ENCODE results near the gene FOSL2. TPM values are rescaled to one million over a fixed set of nuclear protein-coding genes. Genes with fewer than 3 reads are reported as not detected.

FOSL2 gene
- total RNA-seq, 4 donors from 2014 or later: 46.2 to 239 (median 207) TPM

DNA sequence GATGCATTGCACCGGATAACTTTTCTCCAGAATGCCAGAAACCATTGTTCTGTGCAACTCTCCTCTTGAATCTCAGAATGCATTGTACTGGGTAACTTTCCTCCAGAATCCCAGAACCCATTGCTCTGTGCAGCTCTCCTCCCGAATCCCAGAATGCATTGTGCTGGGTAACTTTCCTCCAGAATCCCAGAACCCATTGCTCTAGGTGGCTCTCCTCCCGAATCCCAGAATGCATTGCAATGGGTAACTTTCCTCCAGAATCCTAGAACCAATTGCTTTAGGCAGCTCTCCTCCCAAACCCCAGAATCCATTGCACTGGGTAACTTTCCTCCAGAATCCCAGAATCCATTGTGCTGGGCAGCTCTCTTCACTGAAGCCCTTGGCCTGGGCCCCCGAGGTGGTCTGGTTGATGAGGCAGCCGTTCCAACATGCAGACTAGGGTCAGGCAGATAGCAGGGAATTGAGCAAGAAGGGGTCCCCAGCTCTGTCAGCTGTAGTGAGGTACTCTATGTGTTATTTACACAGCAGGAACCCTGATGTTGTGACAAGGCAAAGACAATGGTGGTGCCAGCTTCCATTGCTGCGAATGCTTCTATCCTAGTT lies 9.4 kb downstream of the FOSL2 start:
- Histone ChIP-seq H3K27ac (no peak overlapping the region), H3K9me3 (no peaks in the 10 kb centered on the region), H3K27me3 (no peaks in the 10 kb centered on the region), H3K36me3 (peaks cover 0 to 77% (median 0%) of the 10 kb centered on the region in 3 donors), H3K4me1 (peaks cover 0 to 82% (median 4%) of the 10 kb centered on the region in 4 donors), H3K4me3 (no peak overlapping the region)
- peak in 1 of 3 donors; percentile 25 for DNase-seq
- TF ChIP-seq POLR2A (IDR thresholded peaks at IDR 0.05): no peak
- TF ChIP-seq, protein P1, sequence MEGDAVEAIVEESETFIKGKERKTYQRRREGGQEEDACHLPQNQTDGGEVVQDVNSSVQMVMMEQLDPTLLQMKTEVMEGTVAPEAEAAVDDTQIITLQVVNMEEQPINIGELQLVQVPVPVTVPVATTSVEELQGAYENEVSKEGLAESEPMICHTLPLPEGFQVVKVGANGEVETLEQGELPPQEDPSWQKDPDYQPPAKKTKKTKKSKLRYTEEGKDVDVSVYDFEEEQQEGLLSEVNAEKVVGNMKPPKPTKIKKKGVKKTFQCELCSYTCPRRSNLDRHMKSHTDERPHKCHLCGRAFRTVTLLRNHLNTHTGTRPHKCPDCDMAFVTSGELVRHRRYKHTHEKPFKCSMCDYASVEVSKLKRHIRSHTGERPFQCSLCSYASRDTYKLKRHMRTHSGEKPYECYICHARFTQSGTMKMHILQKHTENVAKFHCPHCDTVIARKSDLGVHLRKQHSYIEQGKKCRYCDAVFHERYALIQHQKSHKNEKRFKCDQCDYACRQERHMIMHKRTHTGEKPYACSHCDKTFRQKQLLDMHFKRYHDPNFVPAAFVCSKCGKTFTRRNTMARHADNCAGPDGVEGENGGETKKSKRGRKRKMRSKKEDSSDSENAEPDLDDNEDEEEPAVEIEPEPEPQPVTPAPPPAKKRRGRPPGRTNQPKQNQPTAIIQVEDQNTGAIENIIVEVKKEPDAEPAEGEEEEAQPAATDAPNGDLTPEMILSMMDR (IDR thresholded peaks at IDR 0.05): no peak

DNA sequence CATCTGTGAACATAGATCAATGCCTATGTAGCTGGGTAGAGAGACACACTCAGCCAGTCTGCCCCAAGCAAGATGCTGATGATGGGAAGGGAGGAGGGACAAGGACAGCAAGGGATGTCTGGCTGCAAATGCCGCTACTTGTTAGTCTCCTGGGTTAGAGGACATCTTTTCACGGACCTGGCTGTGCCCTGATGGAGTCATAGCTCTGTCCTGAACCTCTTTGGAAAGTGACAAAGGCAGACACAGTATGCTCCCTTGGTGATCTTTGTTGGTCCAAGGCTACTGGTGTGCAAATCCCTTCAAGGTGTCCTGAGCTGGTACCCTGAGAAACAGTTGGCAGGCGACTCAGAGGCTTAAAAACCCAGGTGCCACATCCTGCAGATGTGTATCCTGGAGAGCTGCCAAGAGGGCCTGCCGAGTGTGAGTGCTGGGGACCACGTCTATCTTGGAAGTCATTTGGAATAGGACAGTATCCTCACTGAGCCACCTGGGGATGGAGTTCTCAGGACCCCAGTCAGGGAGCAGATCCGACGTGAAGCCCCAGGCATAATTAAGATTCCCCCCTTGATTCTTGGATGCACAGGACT lies 10.8 kb downstream of the FOSL2 start:
- TF ChIP-seq, protein P1 (IDR thresholded peaks at IDR 0.05): no peak
- TF ChIP-seq POLR2A (IDR thresholded peaks at IDR 0.05): peak in 1 of 2 donors; percentile 12
- Histone ChIP-seq H3K36me3 (peaks cover 0 to 85% (median 0%) of the 10 kb centered on the region in 3 donors), H3K9me3 (no peaks in the 10 kb centered on the region), H3K27me3 (no peaks in the 10 kb centered on the region), H3K4me1 (peaks cover 0 to 74% (median 4%) of the 10 kb centered on the region in 4 donors), H3K4me3 (no peak overlapping the region), H3K27ac (no peak overlapping the region)
- DNase-seq: peak in 1 of 3 donors; percentile 44

DNA sequence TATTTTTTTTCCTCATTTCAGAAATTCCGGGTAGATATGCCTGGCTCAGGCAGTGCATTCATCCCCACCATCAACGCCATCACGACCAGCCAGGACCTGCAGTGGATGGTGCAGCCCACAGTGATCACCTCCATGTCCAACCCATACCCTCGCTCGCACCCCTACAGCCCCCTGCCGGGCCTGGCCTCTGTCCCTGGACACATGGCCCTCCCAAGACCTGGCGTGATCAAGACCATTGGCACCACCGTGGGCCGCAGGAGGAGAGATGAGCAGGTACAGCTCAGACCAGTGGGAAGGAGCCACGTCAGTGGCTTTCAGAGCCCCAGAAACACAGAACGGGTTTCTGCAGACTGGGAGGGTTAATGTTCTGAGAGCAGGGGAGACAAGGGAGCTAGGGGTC lies 11.4 kb downstream of the FOSL2 start:
- H3K27me3 ChIP-seq: no peaks in the 10 kb centered on the region
- peak in 1 of 3 donors; percentile 30 for DNase-seq
- H3K9me3 ChIP-seq: no peaks in the 10 kb centered on the region
- no peak overlapping the region for H3K4me3 ChIP-seq
- H3K27ac ChIP-seq: no peak overlapping the region
- H3K4me1 ChIP-seq: peaks cover 0 to 73% (median 4%) of the 10 kb centered on the region in 4 donors
- TF ChIP-seq POLR2A (IDR thresholded peaks at IDR 0.05): no peak
- TF ChIP-seq, protein P1 (IDR thresholded peaks at IDR 0.05): no peak
- H3K36me3 ChIP-seq: peaks cover 0 to 86% (median 0%) of the 10 kb centered on the region in 3 donors

DNA sequence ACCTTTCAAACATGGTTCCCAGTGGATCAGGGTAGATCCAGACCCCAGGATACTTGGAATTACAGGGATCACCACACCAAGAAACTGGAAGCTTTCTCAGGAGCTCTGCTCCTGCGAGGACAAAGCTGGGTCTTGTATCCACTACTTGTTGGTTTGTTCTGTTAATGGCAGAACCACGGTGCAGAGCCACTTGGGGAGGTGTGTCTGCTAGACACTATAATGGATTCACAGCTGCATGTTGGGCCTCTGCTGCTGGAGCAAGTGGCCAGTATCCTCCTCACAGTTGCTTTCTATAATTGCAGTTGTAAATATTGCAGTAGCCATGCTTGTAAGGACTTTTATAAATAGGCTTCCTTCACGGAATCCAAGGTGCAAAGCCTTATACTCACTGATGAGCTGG lies 12.9 kb downstream of the FOSL2 start:
- Histone ChIP-seq H3K4me1 (peaks cover 0 to 71% (median 0%) of the 10 kb centered on the region in 4 donors), H3K9me3 (no peaks in the 10 kb centered on the region), H3K27me3 (no peaks in the 10 kb centered on the region), H3K36me3 (peaks cover 0 to 100% (median 0%) of the 10 kb centered on the region in 3 donors), H3K4me3 (no peak overlapping the region), H3K27ac (no peak overlapping the region)
- no peak for TF ChIP-seq POLR2A (IDR thresholded peaks at IDR 0.05)
- TF ChIP-seq, protein P1 (IDR thresholded peaks at IDR 0.05): no peak
- peak in 1 of 3 donors; percentile 18 for DNase-seq

DNA sequence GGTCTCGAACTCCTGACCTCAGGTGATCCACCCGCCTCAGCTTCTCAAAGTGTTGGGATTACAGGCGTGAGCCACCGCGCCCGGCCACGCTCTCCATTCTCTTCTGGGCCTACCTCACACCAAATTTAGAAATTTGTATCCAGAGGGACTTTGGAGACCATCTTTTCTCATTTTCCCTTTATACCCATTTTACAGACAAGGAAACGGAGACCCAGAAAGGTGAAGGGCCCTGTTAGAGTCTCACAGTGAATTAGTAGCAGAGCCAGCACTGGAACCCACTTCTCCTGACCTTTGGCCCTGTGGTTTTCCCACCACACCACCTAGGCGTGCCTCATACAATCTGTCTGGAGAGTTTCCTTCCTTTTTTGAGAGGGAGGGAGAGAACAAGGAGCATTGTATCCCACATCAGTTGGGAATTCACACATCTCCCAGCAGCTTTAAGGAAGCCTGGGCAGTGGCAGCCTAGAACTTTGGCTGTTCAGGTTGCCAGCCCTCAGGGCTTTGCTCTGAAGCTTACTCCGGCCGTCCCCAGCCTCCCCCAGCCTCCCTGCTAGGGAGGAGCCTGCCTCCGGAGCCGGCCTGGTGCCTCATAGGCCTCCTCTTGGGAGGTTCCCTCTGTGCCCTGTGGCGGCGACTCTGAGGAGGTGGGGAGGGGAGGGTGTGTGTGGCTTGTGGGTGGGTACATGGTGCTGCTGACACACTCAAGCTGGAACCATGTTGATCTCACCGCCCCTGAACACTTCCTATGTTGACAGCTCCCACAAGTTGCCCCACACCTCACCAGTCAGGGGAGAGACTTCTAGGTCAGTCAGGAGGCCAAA lies 13.8 kb downstream of the FOSL2 start:
- Histone ChIP-seq H3K27me3 (no peaks in the 10 kb centered on the region), H3K36me3 (peaks cover 0 to 100% (median 0%) of the 10 kb centered on the region in 3 donors), H3K9me3 (no peaks in the 10 kb centered on the region), H3K4me1 (peaks cover 0 to 67% (median 0%) of the 10 kb centered on the region in 4 donors), H3K27ac (peak overlapping the region; percentile 22 to 71 (median 36)), H3K4me3 (no peak overlapping the region)
- peak; percentile 35 to 78 (median 58) for DNase-seq
- TF ChIP-seq, protein P1 (IDR thresholded peaks at IDR 0.05): peak in 1 of 6 experiments; percentile 4
- no peak for TF ChIP-seq POLR2A (IDR thresholded peaks at IDR 0.05)

Data from Peyer's patch (tissue), 4 donors.